Right atrium auricular region (tissue), 2 donors: ENCODE data around the gene MMD. TPM values are rescaled to one million over a fixed set of nuclear protein-coding genes. Genes with fewer than 3 reads are reported as not detected.

Experiments
- DNase-seq: peaks from one replicate; pipeline ENCODE4 v3.0.0-alpha.2; 2019; ENCODE audit warnings: low spot score
- H3K27ac ChIP-seq, 2 donors: fragments of 200-600 bp; sonication (generic); 1 replicate in 1 of 2; 2 replicates in 1 of 2; pipeline ENCODE4 v1.5.1; 2016 to 2019
- H3K27me3 ChIP-seq, 2 donors: fragments of 200-600 bp; sonication (generic); one replicate each; pipeline versions ENCODE4 v1.5.1 to v1.6.0; 2017 to 2019
- H3K36me3 ChIP-seq: fragments of 200-600 bp; sonication (generic); one replicate; pipeline ENCODE4 v1.5.1; 2016
- H3K4me1 ChIP-seq, 2 donors: fragments of 200-600 bp; sonication (generic); one replicate each; pipeline versions ENCODE4 v1.5.1 to v1.6.0; 2017 to 2019
- H3K4me3 ChIP-seq, 2 donors: fragments of 200-600 bp; sonication (generic); 1 replicate in 1 of 2; 2 replicates in 1 of 2; pipeline ENCODE4 v1.5.1; 2017 to 2019; ENCODE audit warnings: mild to moderate bottlenecking in 1 of 2, moderate library complexity in 1 of 2
- H3K9me3 ChIP-seq, 2 donors: fragments of 200-600 bp; sonication (generic); one replicate each; pipeline ENCODE4 v1.5.1; 2019
- total RNA-seq, 2 donors: library from RNA; depleted of rRNA; stranded (reverse); fragments of >200 nt; gene quantifications; one replicate each; pipeline ENCODE4 v1.1.0, GENCODE V29; 2016
- TF ChIP-seq, protein P1 (sequence below), 2 donors: fragments of 200-600 bp; sonication (generic); IDR thresholded peaks; one replicate each; pipeline ENCODE4 v1.5.1; 2019; ENCODE audit warnings: antibody characterized with exemption in 2 of 2

Gene MMD
- total RNA-seq, 2 donors from 2014 or later: 12.5 to 17.5 TPM

DNA sequence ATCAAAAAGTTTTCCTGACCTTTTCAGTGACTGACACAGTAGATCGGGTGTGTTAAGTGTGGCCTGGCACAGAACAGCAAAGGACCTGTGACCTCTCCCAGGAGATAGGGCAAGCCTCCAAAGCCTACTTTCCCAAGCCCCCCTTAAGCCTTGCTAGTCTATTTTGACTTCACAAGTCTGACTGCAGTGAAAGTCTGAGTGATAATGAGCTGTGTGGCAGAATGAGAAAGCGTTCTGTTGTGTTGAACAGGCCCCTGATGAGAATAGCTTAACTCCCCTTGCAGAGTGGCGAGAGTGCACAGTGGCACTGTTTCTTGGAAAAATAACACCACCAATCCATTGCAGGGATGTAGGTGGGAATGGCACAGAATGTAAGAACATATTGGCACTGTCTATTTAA is 32.8 kb downstream of the MMD start:
- Histone ChIP-seq H3K27me3 (no peaks in the 10 kb centered on the region), H3K9me3 (no peaks in the 10 kb centered on the region), H3K36me3 (peaks cover 14% of the 10 kb centered on the region), H3K27ac (no peak overlapping the region), H3K4me3 (no peak overlapping the region), H3K4me1 (peaks cover 0 to 17% of the 10 kb centered on the region in 2 donors)
- no peak for DNase-seq
- TF ChIP-seq, protein P1, sequence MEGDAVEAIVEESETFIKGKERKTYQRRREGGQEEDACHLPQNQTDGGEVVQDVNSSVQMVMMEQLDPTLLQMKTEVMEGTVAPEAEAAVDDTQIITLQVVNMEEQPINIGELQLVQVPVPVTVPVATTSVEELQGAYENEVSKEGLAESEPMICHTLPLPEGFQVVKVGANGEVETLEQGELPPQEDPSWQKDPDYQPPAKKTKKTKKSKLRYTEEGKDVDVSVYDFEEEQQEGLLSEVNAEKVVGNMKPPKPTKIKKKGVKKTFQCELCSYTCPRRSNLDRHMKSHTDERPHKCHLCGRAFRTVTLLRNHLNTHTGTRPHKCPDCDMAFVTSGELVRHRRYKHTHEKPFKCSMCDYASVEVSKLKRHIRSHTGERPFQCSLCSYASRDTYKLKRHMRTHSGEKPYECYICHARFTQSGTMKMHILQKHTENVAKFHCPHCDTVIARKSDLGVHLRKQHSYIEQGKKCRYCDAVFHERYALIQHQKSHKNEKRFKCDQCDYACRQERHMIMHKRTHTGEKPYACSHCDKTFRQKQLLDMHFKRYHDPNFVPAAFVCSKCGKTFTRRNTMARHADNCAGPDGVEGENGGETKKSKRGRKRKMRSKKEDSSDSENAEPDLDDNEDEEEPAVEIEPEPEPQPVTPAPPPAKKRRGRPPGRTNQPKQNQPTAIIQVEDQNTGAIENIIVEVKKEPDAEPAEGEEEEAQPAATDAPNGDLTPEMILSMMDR (IDR thresholded peaks at IDR 0.05): no peak

GRCh38 chr17:55386796-55387332 is 34.8 kb downstream of the MMD start:
- no peak for DNase-seq
- no peak overlapping the region for H3K27ac ChIP-seq
- TF ChIP-seq, protein P1 (IDR thresholded peaks at IDR 0.05): no peak
- no peaks in the 10 kb centered on the region for H3K27me3 ChIP-seq
- H3K4me1 ChIP-seq: peaks cover 0 to 23% of the 10 kb centered on the region in 2 donors
- no peak overlapping the region for H3K4me3 ChIP-seq
- no peaks in the 10 kb centered on the region for H3K9me3 ChIP-seq
- H3K36me3 ChIP-seq: no peaks in the 10 kb centered on the region

DNA sequence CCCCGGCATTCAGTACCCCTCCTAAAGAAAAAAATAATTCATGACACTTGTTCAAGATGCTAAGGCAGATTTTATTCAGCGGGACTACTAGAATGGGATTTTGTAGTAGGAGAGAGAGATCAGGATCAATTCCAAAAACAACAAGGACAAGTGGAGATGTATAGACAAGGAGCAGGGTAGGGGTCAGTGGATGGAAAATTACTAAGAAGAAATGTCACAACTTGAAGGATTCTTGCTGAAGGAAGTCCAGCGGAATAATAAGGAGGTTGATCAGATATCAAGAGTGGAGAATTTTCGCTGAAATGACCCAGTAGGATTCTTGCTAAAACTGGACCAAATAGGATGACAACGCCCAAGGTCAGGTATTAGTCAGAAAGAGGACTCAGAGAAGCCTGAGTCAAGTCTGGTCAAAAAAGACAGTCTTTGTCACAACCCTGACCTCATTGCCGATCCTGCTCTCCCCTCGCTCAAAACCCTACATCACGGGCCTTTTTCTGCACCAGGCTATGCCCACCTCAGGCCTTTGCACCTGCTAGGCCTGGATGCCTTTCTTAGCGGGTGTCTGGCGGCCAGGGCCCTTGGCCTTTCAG is 36.9 kb downstream of the MMD start:
- no peaks in the 10 kb centered on the region for H3K36me3 ChIP-seq
- no peaks in the 10 kb centered on the region for H3K27me3 ChIP-seq
- TF ChIP-seq, protein P1 (IDR thresholded peaks at IDR 0.05): no peak
- H3K27ac ChIP-seq: no peak overlapping the region
- H3K9me3 ChIP-seq: no peaks in the 10 kb centered on the region
- no peak for DNase-seq
- peaks cover 0 to 23% of the 10 kb centered on the region in 2 donors for H3K4me1 ChIP-seq
- no peak overlapping the region for H3K4me3 ChIP-seq

DNA sequence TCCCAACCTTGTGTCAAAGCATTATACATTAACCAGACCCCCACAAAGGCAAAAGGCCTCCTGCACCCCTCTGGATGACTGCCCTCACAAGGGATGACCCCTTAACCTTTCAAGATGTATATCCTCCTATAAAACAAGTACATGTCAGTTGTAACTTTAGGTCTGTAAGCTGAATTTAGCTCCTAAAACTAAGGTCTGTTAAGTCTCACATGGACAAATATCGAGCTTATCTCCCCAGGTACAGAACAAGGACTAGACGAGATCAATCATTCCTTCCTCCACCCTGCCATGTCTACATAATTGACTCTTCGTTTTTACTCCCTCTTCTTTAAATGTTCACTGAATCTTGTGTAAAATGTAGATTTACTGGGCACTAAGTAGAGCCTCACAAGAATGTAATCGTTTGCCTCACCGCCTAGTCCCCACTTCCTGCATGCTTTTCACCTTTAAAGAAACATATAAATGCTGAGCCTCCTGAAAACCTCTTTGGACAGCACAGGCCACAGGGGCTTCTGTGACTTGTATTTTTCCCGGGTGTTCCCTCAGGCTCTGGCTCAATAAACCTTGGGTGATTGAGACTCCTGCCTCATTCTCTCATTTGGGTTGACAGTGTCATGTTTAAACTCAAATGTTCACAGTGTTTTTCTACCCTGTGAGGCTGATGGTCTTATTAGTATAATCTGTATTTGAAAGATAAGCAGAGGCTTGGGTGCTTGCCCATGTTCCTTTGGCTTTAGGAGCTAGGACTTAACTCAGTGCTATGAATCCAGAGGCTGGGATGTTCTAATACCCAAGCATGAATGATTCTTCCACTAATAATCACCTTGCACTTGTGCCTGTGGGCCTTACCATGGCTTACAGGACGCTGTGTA is 37.6 kb downstream of the MMD start:
- H3K36me3 ChIP-seq: no peaks in the 10 kb centered on the region
- no peak for DNase-seq
- no peak overlapping the region for H3K27ac ChIP-seq
- H3K27me3 ChIP-seq: no peaks in the 10 kb centered on the region
- TF ChIP-seq, protein P1 (IDR thresholded peaks at IDR 0.05): no peak
- H3K4me1 ChIP-seq: peaks cover 0 to 19% of the 10 kb centered on the region in 2 donors
- H3K9me3 ChIP-seq: no peaks in the 10 kb centered on the region
- H3K4me3 ChIP-seq: no peak overlapping the region

DNA sequence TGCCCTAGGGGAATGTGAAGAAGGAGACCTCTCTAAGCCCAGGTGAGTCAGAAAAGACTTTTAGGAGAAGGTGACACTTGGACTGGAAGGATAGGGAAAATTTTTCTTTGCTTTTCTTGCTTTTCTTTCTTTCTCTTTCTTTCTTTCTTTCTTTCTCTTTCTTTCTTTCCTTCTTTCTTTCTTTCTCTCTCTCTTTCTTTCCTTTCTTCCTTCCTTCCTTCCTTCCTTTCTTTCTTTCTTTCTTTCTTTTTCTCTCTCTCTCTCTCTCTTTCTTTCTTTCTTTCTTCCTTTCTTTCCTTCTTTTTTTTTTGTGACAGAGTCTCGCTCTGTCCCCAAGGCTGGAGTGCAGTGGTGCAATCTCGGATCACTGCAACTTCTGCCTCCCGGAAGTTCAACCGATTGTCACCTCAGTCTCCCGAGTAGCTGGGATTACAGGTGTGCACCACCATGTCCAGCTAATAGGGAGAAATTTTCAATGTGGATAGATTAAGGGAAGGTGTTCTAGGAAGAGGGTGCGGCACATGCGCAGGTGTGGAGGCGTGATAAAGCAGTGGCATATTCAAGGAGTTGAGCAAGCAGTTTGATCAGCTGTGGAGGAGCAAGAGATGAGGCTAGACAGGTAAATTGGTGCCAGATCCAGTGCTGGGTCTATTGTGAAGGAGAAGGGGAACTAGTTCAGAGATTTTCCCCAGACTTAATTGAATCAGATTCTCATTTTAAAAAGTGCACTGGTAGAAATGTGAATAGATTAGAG is 40.4 kb downstream of the MMD start:
- TF ChIP-seq, protein P1 (IDR thresholded peaks at IDR 0.05): no peak
- no peak overlapping the region for H3K4me3 ChIP-seq
- H3K27me3 ChIP-seq: no peaks in the 10 kb centered on the region
- no peak overlapping the region for H3K27ac ChIP-seq
- H3K9me3 ChIP-seq: no peaks in the 10 kb centered on the region
- H3K36me3 ChIP-seq: no peaks in the 10 kb centered on the region
- no peak for DNase-seq
- H3K4me1 ChIP-seq: peaks cover 0 to 15% of the 10 kb centered on the region in 2 donors
